Activated CD4-positive, alpha-beta T cell treated with anti-CD3 and anti-CD28 coated beads, Interleukin-2, Interleukin-6, amounts not matched to agents 100 ng/mL and 50 ng/mL, durations not matched to agents 16 hours and 8 hours (primary cell): ENCODE measurements around the gene WDR43.

ENCODE experiments used
- DNase-seq: peaks from one replicate; pipeline ENCODE4 v3.0.0-alpha.2; 2020

Gene WDR43

GRCh38 chr2:28894470-28895188 lies at the start of gene WDR43:
WDR43 (plus strand) TSS chr2:28894667; CDS start chr2:28894699, 32 bp downstream.
- DNase-seq: peak; percentile 99

DNA sequence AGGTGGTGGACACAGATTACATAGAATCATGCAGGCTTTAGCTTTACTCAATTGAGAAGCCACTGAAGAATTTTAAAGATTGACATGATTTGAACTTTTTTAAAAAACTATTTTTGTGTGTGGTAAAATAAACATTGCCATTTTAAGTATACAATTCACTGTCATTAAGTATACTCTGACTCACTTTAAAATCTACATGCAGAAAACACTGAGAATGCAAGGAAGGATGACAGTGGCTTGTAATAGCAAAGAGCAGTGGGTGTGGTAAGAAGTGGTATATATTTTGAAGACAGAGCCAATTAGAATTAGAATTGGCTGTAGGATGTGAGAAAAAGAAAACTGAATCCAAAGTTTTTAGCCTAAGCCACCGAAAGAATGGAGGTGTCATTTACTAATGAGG lies 39.3 kb upstream of the WDR43 start:
- no peak for DNase-seq

GRCh38 chr2:28855977-28856376 lies 38.5 kb upstream of the WDR43 start:
- no peak for DNase-seq

GRCh38 chr2:28868611-28869010 lies 25.9 kb upstream of the WDR43 start:
- no peak for DNase-seq

DNA sequence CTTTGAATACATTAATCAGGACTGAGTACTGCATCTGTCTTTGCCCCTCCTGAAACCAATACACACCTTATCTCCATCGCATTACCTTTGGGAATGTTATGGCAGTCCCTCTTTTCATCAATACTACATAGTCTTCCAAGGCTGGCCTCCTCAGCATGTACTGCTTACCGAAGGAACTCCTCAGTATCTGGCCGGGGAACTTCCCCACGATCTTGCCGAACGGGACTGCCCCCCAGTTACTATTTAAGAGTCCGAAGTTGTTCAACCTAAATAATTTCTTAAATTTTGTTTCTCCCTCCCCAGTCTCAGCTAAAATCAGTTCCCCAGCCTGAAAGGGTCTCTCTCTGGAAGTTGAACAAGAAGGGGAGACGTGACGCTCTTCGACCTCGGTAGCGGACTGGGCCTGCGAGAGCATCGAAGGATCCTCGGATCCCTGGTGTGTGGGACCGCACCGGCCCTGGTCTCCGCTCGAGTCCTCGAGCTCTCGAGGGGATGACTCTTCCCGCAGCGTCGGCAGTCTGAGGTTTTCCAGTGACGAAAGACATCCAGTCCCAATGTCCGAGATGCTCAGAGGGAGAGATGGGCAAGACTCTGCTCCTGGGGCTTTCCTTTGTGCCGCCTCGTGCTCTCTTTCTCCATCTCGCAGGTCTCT lies 24.8 kb upstream of the WDR43 start:
- DNase-seq: no peak

GRCh38 chr2:28870146-28870891 lies 24.1 kb upstream of the WDR43 start, which contains the start of gene TRMT61B:
TRMT61B (minus strand) TSS chr2:28870309; CDS start chr2:28870277, 32 bp downstream.
- peak; percentile 97 for DNase-seq

DNA sequence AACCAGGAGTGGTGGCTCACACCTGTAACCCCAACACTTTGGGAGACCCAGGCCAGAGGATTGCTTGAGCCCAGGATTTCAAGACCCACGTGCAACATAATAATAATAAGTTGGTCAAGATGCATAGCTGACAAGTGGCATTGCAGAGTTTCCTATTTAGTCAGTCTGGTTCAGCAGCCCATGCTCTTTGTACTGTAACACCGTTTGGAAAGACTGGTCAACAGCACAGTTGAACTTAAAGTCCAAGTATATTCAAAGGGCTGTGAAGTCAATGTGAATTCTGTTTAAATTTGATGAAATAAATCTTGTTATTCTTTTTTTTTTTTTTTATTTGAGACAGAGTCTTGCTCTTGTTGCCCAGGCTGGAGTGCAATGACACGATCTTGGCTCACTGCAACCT lies 22.8 kb upstream of the WDR43 start:
- DNase-seq: no peak

DNA sequence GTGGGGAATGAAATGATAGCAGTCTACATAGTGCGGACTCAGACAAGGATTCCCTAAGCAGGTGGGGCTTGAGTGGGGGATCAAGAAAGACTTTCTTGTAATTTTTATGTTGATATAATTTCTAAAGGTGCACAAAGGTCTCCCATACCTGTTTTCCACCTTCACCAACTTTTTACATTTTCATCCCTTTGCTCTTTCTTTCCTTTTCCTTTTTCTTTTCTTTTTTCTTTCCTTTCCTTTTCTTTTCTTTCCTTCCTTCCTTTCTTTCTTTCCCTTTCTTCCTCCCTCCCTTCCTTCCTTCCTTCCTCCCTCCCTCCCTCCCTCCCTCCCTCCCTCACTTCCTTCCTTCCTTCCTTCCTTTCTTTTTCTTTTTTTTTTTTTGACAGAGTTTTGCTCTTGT lies 14.3 kb upstream of the WDR43 start:
- DNase-seq: no peak

DNA sequence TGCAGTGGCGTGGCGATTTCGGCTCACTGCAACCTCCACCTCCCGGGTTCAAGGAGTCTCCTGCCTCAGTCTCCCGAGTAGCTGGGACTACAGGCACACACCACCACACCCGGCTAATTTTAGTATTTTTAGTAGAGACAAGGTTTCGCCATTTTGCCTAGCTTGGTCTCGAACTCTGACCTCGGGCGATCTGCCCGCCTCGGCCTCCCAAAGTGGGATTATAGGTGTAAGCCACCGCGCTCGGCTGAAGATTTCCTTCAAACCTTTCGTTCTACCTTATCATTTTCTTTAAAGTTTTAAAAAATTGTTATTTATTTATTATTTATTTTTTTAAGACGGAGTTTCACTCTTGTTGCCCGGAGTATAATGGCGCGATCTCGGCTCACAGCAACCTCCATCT lies 979 bp upstream of the WDR43 start:
- no peak for DNase-seq

- peak; percentile 62 for DNase-seq
Measured at GRCh38 chr2:28895189-28895893, 874 bp downstream of the WDR43 start.

GRCh38 chr2:28896906-28897305 lies 2.4 kb downstream of the WDR43 start:
- no peak for DNase-seq

DNA sequence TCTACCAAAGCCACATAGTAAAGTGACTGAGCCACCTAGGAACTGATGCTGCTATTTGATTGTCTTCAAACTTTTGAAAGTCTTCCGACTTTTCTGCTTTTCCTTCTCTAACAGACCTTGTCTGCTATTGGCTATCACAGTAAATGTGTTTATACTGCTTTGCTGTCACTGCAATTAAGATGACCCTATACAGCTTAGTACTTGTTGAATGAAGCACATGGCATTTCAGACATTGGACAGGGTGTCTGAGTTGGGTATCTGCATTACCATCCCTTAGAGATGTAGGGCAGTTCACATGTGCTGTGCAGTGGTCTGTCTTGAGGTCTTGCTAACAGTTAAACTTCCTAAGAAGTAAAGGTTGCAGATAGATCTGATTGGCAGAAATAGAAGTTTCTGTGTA lies 3.6 kb downstream of the WDR43 start:
- DNase-seq: no peak

DNA sequence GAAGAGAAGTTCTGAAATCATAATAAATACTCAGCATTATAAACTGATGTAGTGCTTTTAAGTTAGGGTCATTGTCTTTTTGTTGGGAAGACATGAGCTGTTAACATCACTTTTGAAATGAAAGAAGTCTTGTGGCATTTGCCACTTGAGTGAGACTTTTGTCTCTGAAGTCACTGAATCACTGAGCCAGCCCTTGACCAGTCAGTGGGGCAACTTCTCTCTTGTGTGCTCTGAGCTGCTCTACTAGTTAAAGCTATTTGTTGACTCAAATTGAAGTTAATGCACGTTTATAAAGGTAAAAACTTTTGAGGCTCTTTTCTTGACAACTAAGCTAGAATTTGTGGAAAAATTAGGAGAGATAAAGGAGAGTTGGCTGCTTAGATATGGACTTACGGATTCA lies 6.7 kb downstream of the WDR43 start:
- DNase-seq: no peak

DNA sequence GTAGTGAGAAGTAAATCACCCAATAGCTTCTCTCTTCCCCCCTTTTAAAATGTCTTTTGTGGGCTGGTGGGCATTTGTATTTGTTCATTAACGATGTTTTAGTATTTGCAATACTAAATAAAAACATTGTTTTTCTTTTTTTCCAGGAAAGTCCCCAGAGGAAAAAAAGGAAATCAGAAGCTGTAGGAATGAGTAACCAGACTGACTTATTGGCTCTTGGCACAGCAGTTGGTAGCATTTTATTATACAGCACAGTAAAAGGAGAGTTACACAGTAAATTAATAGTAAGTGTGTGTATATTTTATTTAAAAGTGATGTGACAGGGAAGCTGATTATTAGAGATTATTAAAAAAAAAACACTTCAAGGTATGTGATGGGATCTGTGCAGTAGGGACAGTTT lies 7.4 kb downstream of the WDR43 start:
- no peak for DNase-seq

DNA sequence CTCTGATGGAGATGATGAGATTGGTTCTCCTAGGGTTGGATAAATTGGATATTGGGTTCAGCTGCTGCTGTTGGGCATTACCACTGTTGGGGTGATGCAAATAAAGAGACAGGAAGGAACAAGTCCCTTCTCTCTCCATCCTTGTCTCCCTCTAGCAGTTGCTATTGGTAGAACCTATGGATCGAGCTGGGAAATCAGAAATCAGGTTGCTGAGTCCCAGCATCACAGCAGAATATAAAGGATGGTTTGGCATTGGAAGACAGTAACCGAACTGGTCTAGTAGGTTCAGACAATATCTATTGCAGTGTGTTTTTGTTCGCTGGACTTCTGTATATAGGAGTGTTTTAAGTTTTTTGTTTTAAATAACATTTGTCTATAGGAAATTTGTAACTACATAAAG lies 8.1 kb downstream of the WDR43 start:
- DNase-seq: no peak

DNA sequence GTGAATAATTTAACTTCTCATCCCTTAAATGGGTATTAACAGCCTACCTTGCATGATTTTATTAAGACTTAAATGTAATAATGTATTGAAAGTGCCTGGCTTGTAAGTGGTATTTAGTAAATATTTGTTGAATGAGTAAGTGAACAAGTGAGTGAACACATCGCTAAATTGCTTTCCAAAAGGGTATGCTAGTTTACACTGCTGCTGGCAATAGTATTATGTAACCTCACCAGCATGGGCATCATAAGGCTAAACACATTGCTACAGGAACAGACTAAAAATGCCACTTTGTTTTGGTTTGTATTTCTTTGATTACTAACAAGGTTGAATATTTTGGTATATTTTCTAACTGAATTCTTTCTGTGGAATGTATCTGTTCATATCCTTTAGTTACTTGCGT lies 9.8 kb downstream of the WDR43 start:
- no peak for DNase-seq

DNA sequence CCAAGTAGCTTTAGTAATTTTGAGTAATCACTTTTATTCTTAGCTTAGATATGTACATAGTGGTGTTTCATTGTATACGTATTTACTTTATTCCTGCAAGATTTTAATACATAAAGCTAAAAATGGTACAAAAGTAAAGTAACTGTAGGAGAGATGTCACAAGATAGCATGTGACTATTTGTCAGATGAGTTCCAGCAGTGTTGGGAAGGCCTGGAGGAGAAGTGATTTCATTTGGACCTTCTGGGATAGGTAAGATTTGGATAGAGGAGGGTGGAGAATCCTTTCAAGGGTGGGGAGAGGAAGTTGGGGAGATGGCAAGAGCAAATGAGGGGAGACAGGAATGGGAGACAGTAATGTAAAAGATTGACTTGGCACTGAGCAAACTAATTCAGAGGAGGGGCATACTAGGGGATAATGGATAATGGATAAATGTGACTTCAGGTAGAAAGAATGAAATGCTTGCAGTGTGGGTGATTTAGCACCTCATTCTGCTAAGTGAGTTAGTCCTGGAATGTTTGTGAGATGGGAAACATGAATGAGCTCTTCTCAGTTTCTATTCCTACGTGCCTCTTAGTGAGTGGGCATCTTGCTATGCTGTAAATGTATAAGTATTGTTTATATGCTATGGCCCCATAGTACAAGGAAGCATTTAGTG lies 10.5 kb downstream of the WDR43 start:
- DNase-seq: no peak

DNA sequence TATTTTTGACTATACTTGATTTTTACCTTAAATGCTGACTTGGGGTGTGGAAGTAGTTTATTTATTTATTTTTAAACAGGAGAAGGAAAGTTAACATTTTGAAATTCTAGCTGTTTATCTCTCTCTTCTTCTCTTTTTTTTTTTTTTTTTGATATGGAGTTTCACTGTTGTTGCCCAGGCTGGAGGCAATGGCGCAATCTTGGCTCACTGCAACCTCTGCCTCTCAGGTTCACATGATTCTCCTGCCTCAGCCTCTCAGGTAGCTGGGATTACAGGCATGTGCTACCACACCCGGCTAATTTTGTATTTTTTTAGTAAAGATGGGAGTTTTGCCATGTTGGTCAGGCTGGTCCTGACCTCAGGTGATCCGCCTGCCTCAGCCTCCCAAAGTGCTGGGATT lies 11.1 kb downstream of the WDR43 start:
- DNase-seq: no peak

DNA sequence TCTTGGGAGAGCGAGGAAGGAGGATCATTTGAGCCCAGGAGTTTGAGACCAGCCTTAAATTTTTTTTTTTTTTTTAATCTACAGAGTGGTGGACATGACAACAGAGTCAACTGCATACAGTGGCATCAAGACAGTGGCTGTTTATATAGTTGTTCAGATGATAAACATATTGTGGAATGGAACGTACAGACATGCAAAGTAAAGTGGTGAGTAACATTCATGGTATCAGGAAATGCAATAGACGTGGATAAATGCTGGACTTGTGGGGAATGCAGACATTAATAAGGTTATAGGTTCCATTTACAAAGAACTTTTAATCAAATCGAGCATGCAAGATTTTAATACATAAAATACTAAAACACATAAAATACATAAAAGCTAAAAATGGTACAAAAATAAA lies 11.9 kb downstream of the WDR43 start:
- no peak for DNase-seq

- DNase-seq: no peak
Measured at GRCh38 chr2:28906821-28907220, 12.4 kb downstream of the WDR43 start.

GRCh38 chr2:28908172-28908571 lies 13.7 kb downstream of the WDR43 start:
- DNase-seq: no peak

DNA sequence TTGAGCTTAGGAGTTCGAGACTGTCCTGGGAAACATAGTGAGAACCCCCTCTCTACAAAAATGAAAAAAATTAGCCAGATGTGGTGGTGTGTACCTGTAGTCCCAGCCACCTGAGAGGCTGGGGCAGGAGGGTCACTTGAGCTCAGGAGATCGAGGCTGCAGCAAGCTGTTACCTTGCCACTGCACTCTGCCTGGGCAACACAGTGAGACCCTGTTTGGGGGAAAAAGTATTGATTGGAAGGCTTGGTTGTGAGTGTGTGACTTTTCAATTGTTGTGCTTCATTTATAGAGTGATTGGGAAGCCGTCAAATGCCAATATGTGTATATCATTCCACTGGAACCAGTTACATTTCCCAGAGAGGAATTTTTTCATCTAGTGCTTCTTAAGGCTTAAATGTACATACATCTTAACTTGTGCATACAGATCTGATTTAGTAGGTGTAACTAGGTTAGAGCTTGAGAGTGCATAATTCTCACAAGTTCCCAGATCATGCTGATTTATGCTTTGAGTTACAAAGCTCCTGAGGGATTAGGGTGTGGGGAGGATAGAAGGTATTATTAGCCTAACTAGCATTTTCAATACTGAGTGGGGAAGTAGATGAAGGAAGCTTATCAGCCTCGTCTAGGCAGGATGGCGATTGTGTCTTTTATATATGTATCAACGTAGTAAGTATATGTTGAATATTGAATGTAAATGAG lies 15.3 kb downstream of the WDR43 start:
- DNase-seq: no peak
